GM21723 (cell line): ENCODE measurements around the gene GARIN1A.

Experiments used
- ATAC-seq: cut with Tn5 transposase; IDR thresholded peaks from one replicate; pipeline ENCODE4 v1.9.1; 2021; ENCODE audit warnings: mild to moderate bottlenecking, moderate library complexity; ENCODE audit not compliant: unreplicated experiment

Gene GARIN1A

DNA sequence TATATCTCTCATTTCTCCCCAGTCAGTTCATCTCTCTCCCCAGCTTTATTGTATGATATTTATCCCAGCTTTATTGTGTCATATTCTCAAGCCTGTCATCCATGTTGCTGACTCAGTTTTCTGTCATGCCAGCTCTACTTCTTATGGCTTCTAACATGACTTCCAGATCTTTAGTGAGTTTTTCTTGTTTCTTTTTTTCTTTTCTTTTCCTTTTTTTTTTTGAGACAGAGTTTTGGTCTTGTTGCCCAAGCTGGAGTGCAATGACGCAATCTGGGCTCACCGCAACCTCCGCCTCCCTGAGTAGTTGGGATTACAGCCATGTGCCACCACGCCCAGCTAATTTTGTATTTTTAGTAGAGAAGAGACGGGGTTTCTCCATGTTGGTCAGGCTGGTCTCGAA, 38.4 kb downstream of the GARIN1A start:
- ATAC-seq: no peak

- no peak for ATAC-seq
Measured at GRCh38 chr7:128713794-128714193, 41.7 kb downstream of the GARIN1A start.

- no peak for ATAC-seq
Measured at GRCh38 chr7:128714701-128715495, 42.8 kb downstream of the GARIN1A start.

- no peak for ATAC-seq
Measured at GRCh38 chr7:128718967-128719642, 47.0 kb downstream of the GARIN1A start.

- ATAC-seq: no peak
Measured at GRCh38 chr7:128721376-128721775, 49.3 kb downstream of the GARIN1A start.
